GM18520 (cell line): Measurements from ENCODE around the gene TMC6.
"Not testable (repeated sequence)": the region's sequence is repeated elsewhere in the genome, so short reads cannot be mapped to it uniquely, and the experiment has no call there.

Source experiments
- ATAC-seq: cut with Tn5 transposase; IDR thresholded peaks from one replicate; pipeline ENCODE4 v1.9.1; 2021; ENCODE audit not compliant: unreplicated experiment

The TMC6 gene

DNA sequence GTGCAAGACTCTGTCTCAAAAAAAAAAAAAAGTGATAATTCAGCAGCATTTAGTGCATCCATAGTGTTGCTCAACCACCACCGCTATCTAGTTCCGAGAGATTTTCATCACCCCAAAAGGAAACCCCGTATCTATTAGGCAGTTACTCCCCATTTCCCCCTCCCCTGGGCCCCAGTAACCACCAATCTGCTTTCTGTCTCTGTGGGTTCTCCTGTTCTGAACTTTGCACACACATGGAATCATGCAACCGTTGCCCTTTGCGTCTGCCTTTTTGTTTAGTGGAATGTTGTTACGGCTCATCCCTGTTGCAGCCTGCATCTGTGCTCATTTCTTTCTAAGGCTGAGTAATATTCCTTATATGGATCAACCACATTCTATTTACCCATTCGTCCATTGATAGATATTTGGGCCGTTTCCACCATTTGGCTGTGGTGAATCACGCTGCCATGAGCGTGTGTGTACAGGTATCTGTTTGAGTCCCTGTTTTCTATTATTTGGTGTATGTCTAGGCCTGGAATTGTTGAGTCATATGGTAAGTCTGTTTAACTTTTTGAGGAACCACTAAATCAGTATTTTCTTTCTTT is 31.1 kb upstream of the TMC6 start:
- no peak for ATAC-seq

DNA sequence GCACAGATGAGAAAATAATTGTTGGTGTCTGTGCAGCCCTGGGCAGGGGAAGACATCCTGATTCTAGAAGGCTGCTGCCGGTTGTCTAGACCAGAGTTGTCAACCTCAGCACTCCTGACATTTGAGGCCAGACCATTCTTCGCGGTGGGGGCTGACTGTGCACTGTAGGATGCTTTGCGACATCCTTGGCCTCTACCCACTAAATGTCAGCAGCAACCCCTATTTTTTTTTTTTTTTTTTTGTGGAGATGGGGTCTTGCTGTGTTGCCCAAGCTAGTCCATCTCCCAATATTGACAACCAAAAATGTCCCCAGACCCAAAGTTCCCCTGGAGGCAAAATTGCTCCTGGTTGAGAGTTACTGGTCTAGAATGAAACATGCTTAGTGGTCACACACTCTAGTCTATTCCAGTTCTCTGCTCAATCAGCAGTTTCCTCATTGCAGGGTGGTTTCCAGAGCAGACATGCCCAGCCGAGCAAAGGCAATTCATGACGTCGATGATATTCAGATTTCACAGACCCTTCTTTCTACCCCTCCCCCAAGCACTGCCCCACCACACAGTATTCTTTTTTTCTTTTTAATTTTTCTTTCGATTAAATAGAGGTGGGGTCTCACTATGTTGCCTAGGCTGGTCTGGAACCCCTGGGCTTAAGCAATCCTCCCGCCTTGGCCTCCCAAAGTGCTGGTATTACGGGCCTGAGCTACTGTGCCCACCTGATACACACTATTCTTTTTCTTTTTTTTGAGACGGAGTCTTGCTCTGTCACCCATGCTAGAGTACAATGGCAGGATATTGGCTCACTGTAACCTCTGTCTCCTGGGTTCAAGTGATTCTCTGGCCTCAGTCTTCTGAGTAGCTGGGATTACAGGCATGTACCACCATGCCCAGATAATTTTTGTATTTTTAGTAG is 26.6 kb upstream of the TMC6 start:
- ATAC-seq: peak; percentile 54

- ATAC-seq: no peak
Observed at GRCh38 chr17:78151514-78152008, 23.0 kb upstream of the TMC6 start.

GRCh38 chr17:78148286-78149016 is 19.9 kb upstream of the TMC6 start:
- no peak for ATAC-seq

DNA sequence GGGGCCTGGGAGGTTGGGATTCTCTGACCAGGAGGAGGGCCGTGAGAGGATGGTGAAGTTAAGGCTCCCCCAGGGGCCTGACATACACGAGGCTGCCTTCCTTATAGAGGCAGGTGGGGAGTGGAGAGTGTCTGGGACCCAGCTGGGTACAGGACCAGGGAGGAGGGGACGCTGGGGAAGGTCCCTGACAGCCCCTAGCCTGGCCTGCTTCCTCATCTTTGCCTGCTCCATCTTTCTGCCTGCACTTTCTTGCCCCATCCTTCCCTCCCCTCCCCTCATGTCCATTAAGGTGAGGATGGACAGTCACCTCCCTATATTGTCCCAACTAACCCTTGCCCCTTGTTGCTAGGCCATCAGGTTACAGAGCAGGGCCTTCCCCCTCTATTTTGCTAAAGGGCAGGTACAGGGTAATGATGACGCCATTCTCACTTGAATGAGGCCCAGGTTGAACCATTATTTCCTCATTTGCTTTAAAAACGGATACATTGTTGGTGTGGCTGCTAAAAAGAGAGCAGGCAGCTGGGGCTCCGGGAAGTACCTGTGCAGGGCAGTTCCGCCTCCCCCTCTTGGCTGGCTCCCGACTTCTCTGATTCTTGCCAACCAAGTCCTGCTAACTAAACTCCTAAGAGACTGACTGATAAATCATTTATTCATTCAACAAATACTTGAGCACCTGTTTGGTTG is 18.9 kb upstream of the TMC6 start:
- ATAC-seq: peak; percentile 37

DNA sequence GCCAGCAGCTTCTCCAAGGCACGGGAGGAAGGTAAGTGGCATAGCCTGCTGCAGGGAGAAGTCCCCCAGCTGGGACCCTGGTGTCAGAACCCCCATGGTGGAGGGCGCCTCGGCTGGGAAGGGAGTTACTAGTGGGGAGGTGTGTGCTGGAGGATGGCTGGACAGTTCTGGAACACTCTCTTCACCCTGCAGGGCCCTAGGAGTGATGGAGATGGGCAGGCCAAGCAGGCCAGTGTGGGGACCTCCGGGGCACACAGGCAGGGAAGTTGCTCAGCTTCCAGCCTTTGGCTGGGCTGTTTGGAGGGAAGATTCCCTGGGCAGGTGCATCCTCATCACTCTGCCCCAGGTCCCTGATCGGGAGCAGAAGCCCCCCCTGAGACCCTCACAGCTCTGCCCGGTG is 18.3 kb upstream of the TMC6 start:
- ATAC-seq: no peak

DNA sequence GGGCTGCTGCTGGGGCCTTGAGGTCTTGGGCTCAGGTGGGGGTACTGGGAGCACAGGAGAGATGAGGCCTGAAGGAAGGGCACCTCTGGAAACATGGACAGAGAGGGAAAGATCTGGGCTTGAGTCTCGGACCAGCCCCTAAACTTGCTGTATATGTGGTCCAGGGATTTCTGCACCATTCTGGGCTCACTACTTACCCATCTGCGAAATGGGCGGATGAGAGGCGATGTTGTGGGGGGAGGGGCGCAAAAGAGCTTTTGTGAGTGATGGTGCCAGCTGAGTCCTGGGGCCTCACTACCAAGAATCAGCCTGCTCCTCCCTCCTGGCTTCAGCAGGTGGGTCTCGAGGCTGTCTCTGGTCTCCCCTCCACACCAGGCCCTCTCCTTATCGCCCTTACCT is 17.9 kb upstream of the TMC6 start:
- no peak for ATAC-seq

- ATAC-seq: no peak
Observed at GRCh38 chr17:78144736-78145641, 16.4 kb upstream of the TMC6 start.

DNA sequence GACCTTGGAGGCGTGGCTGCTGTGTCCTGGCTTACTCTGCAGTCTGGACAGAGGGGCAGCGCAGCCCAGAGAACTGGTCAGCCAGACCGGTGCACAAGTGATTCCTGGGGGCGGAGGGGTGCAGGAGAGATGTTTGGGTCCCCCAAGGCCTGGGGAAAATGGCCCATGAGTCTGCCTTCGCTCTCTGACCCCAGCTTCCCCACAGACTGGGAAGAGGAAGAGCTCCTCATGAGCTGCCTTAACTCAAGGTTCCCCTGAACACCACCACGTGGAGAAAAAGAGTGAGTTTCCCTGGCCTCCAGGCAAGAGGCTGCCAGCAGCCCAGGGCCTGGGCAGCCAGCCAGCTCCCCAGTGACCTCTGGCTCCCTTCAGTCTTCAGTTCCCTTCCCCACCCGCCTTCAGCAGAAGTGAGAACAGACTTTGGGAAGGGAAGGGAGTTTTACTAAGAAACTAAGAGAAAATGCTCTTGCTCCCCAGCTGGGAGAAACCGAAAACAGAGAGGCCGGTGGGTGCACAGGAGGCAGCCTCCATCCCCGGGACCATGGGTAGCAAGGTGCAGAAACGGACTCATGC is 15.7 kb upstream of the TMC6 start:
- no peak for ATAC-seq

DNA sequence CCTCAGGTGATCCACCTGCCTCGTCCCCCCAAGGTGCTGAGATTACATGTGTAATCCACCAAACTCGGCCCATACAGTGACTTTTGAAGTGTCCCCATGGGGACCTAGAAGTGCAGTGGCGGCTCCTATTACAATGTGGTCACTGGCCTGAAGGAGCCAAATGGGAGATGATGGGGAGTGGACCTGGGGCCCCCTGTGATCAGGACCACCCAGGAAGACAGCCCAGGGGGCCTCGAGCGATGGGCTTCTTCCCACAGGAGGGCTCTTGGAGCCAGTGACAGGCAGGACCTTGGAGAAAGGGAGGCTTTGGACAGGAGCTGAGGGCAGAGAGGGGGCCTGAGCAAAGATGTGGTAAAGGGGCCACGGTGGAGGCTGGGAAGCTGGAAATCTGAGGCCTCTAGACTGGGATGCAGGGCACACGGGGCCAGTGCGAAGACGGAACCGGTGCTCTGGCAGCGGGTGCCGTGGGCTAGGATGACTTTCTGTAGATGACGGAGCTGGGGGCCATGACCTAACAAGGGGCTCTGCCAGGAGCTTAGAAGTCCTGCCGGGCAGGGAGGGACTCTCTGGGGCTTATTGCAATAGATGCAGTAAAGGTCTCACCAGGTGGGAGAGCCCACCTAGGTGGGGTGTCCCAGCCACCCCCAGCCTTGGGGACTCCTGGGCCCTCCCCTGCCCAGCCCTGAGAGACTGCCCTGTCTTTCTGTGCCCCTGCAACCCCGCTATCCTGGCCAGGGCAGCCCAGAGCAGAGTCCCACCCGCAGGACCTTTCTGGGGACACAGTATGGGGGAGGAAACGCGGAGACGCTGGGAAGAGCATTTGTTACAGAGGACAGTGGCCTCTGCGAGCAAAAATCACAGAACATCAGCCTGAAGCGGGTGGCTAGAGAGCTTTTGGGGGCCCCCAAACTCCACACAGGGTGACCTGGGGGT is 14.9 kb upstream of the TMC6 start:
- no peak for ATAC-seq

GRCh38 chr17:78142119-78142861 is 13.7 kb upstream of the TMC6 start:
- no peak for ATAC-seq

DNA sequence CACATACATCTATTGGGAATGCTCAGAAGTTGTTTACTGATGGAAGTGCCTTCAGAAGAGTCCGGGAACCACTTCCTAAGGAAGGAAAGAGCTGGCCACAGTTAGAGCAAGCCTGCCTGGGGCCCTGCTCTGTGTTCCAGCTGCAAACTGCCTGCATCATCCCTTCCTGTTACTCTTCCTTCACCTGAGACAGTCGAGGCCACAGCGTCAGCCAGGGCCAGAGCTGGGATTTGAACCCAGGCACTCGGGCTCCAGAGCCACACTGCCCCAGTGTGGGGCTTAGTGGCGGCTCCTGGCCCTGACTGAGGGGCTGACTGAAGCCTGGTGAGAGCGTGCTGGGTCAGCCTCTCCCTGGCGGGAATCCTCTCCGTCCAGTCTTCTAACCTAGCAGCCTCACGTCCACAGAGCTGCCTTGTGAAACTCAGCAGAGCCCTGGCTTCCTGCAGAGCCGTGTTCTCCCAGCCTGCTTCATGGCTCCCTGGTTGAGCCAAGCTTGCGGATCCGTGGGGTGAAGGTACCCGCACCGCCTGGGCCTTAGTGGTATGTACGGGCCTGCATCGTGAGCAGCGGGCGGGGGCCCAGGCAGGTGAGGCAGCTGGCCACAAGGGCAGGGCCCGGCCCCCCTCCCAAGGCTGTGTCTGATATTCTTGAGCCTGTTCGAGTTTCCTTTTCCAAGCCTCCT is 13.0 kb upstream of the TMC6 start:
- ATAC-seq: no peak

DNA sequence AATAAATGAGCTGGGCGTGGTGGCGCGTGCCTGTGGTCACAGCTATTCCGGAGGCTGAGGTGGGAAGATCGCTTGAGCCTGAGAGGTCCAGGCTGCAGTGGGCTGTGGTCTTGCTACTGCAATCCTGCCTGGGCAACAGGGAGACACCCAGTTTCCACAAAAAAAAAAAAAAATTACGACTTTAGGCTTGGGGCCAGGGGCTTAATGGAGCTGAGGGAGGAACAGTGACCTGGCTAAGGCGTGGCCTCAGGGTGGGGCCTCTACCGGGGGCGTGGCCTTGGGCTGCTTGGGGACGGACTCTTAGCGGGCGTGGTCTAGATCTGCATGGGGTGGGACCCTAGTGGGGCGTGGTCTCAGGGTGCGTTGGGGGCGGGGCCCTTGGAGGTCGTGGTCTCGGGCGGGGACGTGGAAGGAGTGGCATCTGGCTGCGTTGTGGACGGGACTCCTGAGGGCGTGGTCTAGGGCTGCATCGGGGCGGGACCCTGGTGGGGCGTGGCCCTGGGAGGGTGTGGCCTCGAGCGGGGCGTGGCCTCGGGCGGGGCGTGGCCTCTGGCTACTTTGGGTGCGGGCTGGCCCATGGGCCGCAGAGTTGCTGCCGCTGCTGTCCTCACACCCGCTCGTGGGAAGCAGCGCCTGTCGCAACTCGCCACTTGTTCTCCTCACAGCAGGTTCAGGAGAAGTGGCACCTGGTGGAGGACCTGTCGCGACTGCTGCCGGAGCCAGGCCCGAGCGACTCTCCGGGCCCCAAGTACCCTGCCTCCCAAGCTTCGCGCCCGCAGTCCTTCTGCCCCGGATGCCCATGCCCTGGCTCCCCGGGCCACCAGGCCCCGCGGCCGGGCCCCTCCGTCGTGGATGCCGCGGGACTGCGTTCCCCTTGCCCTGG is 11.9 kb upstream of the TMC6 start:
- peak; percentile 57 for ATAC-seq

DNA sequence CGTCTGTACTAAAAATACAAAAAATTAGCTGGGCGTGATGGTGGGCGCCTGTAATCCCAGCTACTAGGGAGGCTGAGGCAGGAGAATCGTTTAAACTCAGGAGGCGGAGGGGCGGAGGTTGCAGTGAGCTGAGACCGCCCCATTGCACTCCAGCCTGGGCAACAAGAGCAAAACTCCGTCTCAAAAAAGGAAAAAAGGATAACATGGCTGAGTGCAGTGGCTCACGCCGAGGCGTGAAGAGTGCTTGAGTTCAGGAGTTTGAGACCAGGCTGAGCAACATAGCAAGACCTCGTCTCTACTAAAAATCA is 11.3 kb upstream of the TMC6 start:
- not testable (repeated sequence) for ATAC-seq

- no peak for ATAC-seq
Observed at GRCh38 chr17:78138204-78139060, 9.9 kb upstream of the TMC6 start.
